Measurements from ENCODE around the gene FOXB2.
A peak's percentile ranks its signal among the peaks of the same experiment; 100 is the strongest.

The FOXB2 gene

GRCh38 chr9:77016526-77017504 lies 2.6 kb upstream of the FOXB2 start:
- Histone ChIP-seq H3K36me3 (ENCODE audit: control insufficient read depth, insufficient read depth, low read length, severe bottlenecking) (no peaks in the 10 kb centered on the region), H3K9me3 (ENCODE audit: control insufficient read depth, low read length) (peaks cover 12% of the 10 kb centered on the region), H3K4me3 (ENCODE audit: low read length) (no peak overlapping the region), H3K27me3 (replicated peaks; ENCODE audit: control insufficient read depth, insufficient read depth, low read length) (peaks cover 89% of the 10 kb centered on the region), H3K9ac (ENCODE audit: low read length) (no peak overlapping the region), H3K4me1 (ENCODE audit: control insufficient read depth, insufficient read depth, low read length) (peaks cover 5% of the 10 kb centered on the region)
- no peak for DNase-seq (ENCODE audit: low read depth)

GRCh38 chr9:77017505-77017894 lies 2.0 kb upstream of the FOXB2 start:
- DNase-seq (ENCODE audit: low read depth), result no peak
- Histone ChIP-seq H3K9ac (ENCODE audit: low read length) (no peak overlapping the region), H3K4me3 (ENCODE audit: low read length) (no peak overlapping the region), H3K36me3 (ENCODE audit: control insufficient read depth, insufficient read depth, low read length, severe bottlenecking) (no peaks in the 10 kb centered on the region), H3K27me3 (replicated peaks; ENCODE audit: control insufficient read depth, insufficient read depth, low read length) (peaks cover 89% of the 10 kb centered on the region), H3K4me1 (ENCODE audit: control insufficient read depth, insufficient read depth, low read length) (no peaks in the 10 kb centered on the region), H3K9me3 (ENCODE audit: control insufficient read depth, low read length) (peaks cover 19% of the 10 kb centered on the region)

- Histone ChIP-seq H3K9me3 (ENCODE audit: control insufficient read depth, low read length) (peaks cover 21% of the 10 kb centered on the region), H3K36me3 (ENCODE audit: control insufficient read depth, insufficient read depth, low read length, severe bottlenecking) (no peaks in the 10 kb centered on the region), H3K4me1 (ENCODE audit: control insufficient read depth, insufficient read depth, low read length) (no peaks in the 10 kb centered on the region), H3K27me3 (replicated peaks; ENCODE audit: control insufficient read depth, insufficient read depth, low read length) (peaks cover 89% of the 10 kb centered on the region), H3K4me3 (ENCODE audit: low read length) (peak overlapping the region; percentile 40), H3K9ac (ENCODE audit: low read length) (no peak overlapping the region)
- peak; percentile 41 for DNase-seq (ENCODE audit: low read depth)
These were observed 1.1 kb upstream of the FOXB2 start for GRCh38 chr9:77018058-77018968.

GRCh38 chr9:77018969-77019235 lies 553 bp upstream of the FOXB2 start:
- H3K4me3 ChIP-seq (ENCODE audit: low read length), result peak overlapping the region; percentile 40
- no peaks in the 10 kb centered on the region for H3K4me1 ChIP-seq (ENCODE audit: control insufficient read depth, insufficient read depth, low read length)
- no peak for DNase-seq (ENCODE audit: low read depth)
- H3K9ac ChIP-seq (ENCODE audit: low read length), result no peak overlapping the region
- peaks cover 89% of the 10 kb centered on the region for H3K27me3 ChIP-seq (replicated peaks; ENCODE audit: control insufficient read depth, insufficient read depth, low read length)
- H3K36me3 ChIP-seq (ENCODE audit: control insufficient read depth, insufficient read depth, low read length, severe bottlenecking), result no peaks in the 10 kb centered on the region
- peaks cover 18% of the 10 kb centered on the region for H3K9me3 ChIP-seq (ENCODE audit: control insufficient read depth, low read length)

- Histone ChIP-seq H3K4me1 (ENCODE audit: control insufficient read depth, insufficient read depth, low read length) (no peaks in the 10 kb centered on the region), H3K9ac (ENCODE audit: low read length) (no peak overlapping the region), H3K27me3 (replicated peaks; ENCODE audit: control insufficient read depth, insufficient read depth, low read length) (peaks cover 87% of the 10 kb centered on the region), H3K4me3 (ENCODE audit: low read length) (no peak overlapping the region), H3K36me3 (ENCODE audit: control insufficient read depth, insufficient read depth, low read length, severe bottlenecking) (no peaks in the 10 kb centered on the region), H3K9me3 (ENCODE audit: control insufficient read depth, low read length) (peaks cover 18% of the 10 kb centered on the region)
- DNase-seq (ENCODE audit: low read depth), result no peak
These were observed 514 bp downstream of the FOXB2 start for GRCh38 chr9:77019926-77020412.

GRCh38 chr9:77020413-77021290 lies 1.2 kb downstream of the FOXB2 start:
- Histone ChIP-seq H3K27me3 (replicated peaks; ENCODE audit: control insufficient read depth, insufficient read depth, low read length) (peaks cover 87% of the 10 kb centered on the region), H3K36me3 (ENCODE audit: control insufficient read depth, insufficient read depth, low read length, severe bottlenecking) (no peaks in the 10 kb centered on the region), H3K4me3 (ENCODE audit: low read length) (no peak overlapping the region), H3K4me1 (ENCODE audit: control insufficient read depth, insufficient read depth, low read length) (no peaks in the 10 kb centered on the region), H3K9me3 (ENCODE audit: control insufficient read depth, low read length) (peaks cover 18% of the 10 kb centered on the region), H3K9ac (ENCODE audit: low read length) (no peak overlapping the region)
- DNase-seq (ENCODE audit: low read depth), result no peak

- no peak overlapping the region for H3K9ac ChIP-seq (ENCODE audit: low read length)
- H3K4me1 ChIP-seq (ENCODE audit: control insufficient read depth, insufficient read depth, low read length), result no peaks in the 10 kb centered on the region
- no peaks in the 10 kb centered on the region for H3K36me3 ChIP-seq (ENCODE audit: control insufficient read depth, insufficient read depth, low read length, severe bottlenecking)
- H3K27me3 ChIP-seq (replicated peaks; ENCODE audit: control insufficient read depth, insufficient read depth, low read length), result peaks cover 90% of the 10 kb centered on the region
- DNase-seq (ENCODE audit: low read depth), result no peak
- H3K9me3 ChIP-seq (ENCODE audit: control insufficient read depth, low read length), result peaks cover 18% of the 10 kb centered on the region
- no peak overlapping the region for H3K4me3 ChIP-seq (ENCODE audit: low read length)
These were observed 1.9 kb downstream of the FOXB2 start for GRCh38 chr9:77021291-77021894.

- Histone ChIP-seq H3K4me1 (ENCODE audit: control insufficient read depth, insufficient read depth, low read length) (no peaks in the 10 kb centered on the region), H3K27me3 (replicated peaks; ENCODE audit: control insufficient read depth, insufficient read depth, low read length) (peaks cover 82% of the 10 kb centered on the region), H3K36me3 (ENCODE audit: control insufficient read depth, insufficient read depth, low read length, severe bottlenecking) (no peaks in the 10 kb centered on the region), H3K4me3 (ENCODE audit: low read length) (no peak overlapping the region), H3K9ac (ENCODE audit: low read length) (no peak overlapping the region), H3K9me3 (ENCODE audit: control insufficient read depth, low read length) (peaks cover 16% of the 10 kb centered on the region)
- no peak for DNase-seq (ENCODE audit: low read depth)
These were observed 2.7 kb downstream of the FOXB2 start for GRCh38 chr9:77021922-77022782.

GRCh38 chr9:77022783-77023440 lies 3.5 kb downstream of the FOXB2 start:
- no peak overlapping the region for H3K4me3 ChIP-seq (ENCODE audit: low read length)
- H3K4me1 ChIP-seq (ENCODE audit: control insufficient read depth, insufficient read depth, low read length), result no peaks in the 10 kb centered on the region
- DNase-seq (ENCODE audit: low read depth), result no peak
- H3K9me3 ChIP-seq (ENCODE audit: control insufficient read depth, low read length), result peaks cover 15% of the 10 kb centered on the region
- peaks cover 78% of the 10 kb centered on the region for H3K27me3 ChIP-seq (replicated peaks; ENCODE audit: control insufficient read depth, insufficient read depth, low read length)
- no peak overlapping the region for H3K9ac ChIP-seq (ENCODE audit: low read length)
- no peaks in the 10 kb centered on the region for H3K36me3 ChIP-seq (ENCODE audit: control insufficient read depth, insufficient read depth, low read length, severe bottlenecking)

All from adipocyte (in vitro differentiated cells).